A549 treated with Mapracorat at 1 μM for 4 hours (cell line): ENCODE results near the gene SKIC3. TPM values are rescaled to one million over a fixed set of nuclear protein-coding genes. Genes with fewer than 3 reads are reported as not detected.

Source experiments
- total RNA-seq: library from RNA; stranded (reverse); fragments of 200-300 nt; extraction: Qiagen RNA extraction; gene quantifications from 5 replicates; pipeline ENCODE4 v1.2.3, GENCODE V29; 2022

The SKIC3 gene
- 18.4 to 24.7 TPM (median 22.7 TPM) in 5 replicates for total RNA-seq

DNA sequence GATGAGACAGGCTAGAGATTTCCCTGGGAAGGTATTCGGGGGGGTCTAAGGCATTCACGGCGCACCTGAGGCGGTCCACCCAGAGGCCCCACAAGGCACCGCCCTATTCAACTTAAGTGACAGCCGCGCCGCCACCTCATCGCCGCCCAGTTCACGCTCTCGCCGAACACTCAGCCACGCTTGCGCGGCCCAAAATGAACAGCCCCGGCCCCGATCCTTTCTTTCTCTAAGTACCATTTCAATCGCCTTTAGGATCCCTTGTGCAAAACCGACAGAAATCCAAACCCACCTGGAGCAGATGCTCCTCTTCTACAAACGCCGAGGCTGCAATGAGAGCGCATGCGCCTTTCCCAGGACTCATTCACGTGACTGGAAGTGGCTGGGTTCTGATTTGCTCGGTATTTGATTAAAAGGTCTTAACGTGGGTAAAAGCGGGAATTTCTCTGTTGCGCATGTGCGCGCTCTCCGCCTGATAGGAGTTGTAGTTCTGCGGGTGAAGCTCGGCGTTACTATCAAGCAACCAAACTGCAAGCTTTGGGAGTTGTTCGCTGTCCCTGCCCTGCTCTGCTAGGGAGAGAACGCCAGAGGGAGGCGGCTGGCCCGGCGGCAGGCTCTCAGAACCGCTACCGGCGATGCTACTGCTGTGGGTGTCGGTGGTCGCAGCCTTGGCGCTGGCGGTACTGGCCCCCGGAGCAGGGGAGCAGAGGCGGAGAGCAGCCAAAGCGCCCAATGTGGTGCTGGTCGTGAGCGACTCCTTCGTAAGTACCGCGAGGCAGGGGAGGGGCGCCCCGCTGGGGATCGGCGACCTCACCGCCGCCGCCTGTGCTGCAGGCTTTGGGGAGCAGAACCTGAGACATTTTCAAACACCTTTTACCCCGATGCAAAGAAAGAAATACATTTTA is at the start of gene SKIC3, which contains the start of gene ARSK:
TSS of gene SKIC3 (minus strand) at position 331 of the 902 bp plus-strand sequence. CDS start 7,827 bp downstream, outside the sequence.
TSS of gene ARSK (plus strand) at position 455 of the 902 bp plus-strand sequence. CDS start at position 633, 178 bp downstream.

Other genes with a start within 250 kb of the SKIC3 start
- not detected in 5 replicates for gene FAM81B, start 163.6 kb downstream of the SKIC3 start, total RNA-seq
- gene ARSK, start 124 bp upstream of the SKIC3 start, total RNA-seq, result 5.9 to 9.5 TPM (median 8.0 TPM) in 5 replicates
- gene GPR150, start 65.1 kb upstream of the SKIC3 start, total RNA-seq, result 0.14 to 0.29 TPM (median 0.15 TPM) in 4 of 5 replicates, not detected in the other
- 1.0 to 3.4 TPM (median 1.8 TPM) in 5 replicates for gene RFESD, start 91.8 kb upstream of the SKIC3 start, total RNA-seq
- 0.28 to 0.38 TPM in 2 of 5 replicates, not detected in the others for gene SPATA9, start 128.0 kb upstream of the SKIC3 start, total RNA-seq
- gene RHOBTB3, start 176.4 kb upstream of the SKIC3 start, total RNA-seq, result 7.6 to 13.2 TPM (median 9.9 TPM) in 5 replicates